OCI-LY3 (cell line): ENCODE results near the gene MYBPC1.

Experiments used
- EZH2phosphoT487 ChIP-seq: fragments of 200-600 bp; shearing (Covaris generic); IDR thresholded peaks from 2 replicates; pipeline ENCODE4 v1.6.1; 2018; ENCODE audit warnings: antibody characterized with exemption, mixed run types, low read depth
- TF ChIP-seq, protein P1 (sequence below): fragments of 200-600, 300-600 bp; sonication (generic); IDR thresholded peaks from 2 replicates; pipeline ENCODE4 v1.5.1; 2014; ENCODE audit warnings: antibody characterized with exemption, low read length, low read depth

- TF ChIP-seq, protein P1, sequence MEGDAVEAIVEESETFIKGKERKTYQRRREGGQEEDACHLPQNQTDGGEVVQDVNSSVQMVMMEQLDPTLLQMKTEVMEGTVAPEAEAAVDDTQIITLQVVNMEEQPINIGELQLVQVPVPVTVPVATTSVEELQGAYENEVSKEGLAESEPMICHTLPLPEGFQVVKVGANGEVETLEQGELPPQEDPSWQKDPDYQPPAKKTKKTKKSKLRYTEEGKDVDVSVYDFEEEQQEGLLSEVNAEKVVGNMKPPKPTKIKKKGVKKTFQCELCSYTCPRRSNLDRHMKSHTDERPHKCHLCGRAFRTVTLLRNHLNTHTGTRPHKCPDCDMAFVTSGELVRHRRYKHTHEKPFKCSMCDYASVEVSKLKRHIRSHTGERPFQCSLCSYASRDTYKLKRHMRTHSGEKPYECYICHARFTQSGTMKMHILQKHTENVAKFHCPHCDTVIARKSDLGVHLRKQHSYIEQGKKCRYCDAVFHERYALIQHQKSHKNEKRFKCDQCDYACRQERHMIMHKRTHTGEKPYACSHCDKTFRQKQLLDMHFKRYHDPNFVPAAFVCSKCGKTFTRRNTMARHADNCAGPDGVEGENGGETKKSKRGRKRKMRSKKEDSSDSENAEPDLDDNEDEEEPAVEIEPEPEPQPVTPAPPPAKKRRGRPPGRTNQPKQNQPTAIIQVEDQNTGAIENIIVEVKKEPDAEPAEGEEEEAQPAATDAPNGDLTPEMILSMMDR: no peak
- no peak for TF ChIP-seq EZH2phosphoT487
Observed at GRCh38 chr12:101566318-101566717, 28.5 kb upstream of the MYBPC1 start.
